Activated CD4-positive, CD25-positive, alpha-beta regulatory T cell treated with anti-CD3 and anti-CD28 coated beads, Interleukin-2, amount 50 U/mL, for 72 hours (primary cell): Measurements from ENCODE around the gene CLEC4D.
"Not testable (repeated sequence)": the region's sequence is repeated elsewhere in the genome, so short reads cannot be mapped to it uniquely, and the experiment has no call there.

Experiments used
- DNase-seq: peaks from one replicate; pipeline ENCODE4 v3.0.0; 2021

CLEC4D gene

DNA sequence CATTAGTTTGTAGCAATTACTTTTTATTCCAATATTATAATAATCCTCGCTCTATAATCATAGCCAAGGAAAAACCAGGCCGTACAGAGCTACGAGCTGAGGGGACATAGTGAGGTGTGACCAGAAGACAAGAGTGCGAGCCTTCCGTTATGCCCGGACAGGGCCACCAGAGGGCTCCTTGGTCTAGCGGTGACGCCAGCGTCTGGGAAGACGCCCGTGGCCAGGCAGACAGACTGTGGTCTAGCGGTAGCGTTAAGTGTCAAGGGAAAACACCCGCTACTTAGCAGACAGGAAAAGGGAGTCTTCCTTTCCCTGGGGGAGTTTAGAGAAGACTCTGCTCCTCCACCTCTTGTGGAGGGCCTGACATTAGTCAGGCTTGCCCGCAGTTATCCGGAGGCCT, 24.5 kb downstream of the CLEC4D start:
- DNase-seq: not testable (repeated sequence)

DNA sequence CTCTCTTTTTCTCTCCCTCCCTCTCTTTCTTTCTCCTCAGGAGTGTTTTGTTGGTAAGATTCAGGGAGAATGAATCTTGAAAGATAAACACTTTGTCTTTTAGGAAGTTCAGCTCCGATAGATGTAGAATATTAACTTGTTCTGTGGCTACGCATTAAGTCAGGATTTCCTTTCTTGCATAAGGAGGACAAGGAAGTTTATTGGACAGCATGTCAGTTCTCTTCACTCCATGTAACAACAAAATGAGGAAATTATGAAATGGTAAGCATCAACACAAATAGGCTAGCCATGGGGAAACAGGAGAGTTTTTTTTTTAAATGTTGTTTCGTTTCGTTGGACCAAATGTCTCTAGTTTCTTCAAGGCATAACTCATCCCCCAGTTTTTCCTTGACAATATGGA, 27.5 kb downstream of the CLEC4D start, which contains the start of gene CLEC4E:
Gene CLEC4E (minus strand): TSS at position 75 of the 400 bp plus-strand sequence. CDS start 108 bp downstream, outside the sequence.
- DNase-seq: not testable (repeated sequence)

DNA sequence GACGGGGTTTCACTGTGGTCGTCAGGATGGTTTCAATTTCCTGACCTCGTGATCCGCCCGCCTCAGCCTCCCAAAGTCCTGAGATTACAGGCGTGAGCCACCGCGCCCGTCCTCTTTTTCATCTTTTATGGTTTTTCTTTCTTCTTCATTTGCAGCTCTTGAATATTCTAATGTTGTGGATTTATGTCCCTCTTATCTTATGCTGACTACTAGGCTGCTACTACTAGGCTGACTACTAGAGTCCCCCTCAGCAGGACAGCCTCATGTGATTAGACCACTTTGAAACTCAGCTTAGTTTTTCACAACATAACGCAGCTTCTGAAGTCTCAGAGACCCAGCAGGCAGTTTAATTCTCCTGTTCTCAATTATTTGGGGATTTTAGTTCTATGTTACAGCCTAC, 28.3 kb downstream of the CLEC4D start:
- DNase-seq: no peak

DNA sequence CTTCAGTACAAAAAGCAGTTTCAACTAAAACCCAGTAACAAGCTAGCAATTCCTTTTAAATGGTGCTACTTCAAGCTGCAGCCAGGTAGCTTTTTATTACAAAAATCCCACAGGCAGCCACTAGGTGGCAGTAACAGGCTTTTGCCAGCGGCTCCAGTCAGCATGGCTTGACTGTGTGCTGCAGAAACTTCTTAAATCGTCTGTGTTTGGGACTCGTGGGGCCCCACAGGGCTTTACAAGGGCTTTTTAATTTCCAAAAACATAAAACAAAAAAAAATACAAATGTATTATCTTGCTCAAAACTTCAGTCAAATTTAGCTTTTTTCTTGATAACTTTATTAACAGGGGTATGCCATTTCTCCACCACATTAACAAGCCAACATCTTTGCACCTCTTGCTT, 31.0 kb downstream of the CLEC4D start:
- peak; percentile 69 for DNase-seq

DNA sequence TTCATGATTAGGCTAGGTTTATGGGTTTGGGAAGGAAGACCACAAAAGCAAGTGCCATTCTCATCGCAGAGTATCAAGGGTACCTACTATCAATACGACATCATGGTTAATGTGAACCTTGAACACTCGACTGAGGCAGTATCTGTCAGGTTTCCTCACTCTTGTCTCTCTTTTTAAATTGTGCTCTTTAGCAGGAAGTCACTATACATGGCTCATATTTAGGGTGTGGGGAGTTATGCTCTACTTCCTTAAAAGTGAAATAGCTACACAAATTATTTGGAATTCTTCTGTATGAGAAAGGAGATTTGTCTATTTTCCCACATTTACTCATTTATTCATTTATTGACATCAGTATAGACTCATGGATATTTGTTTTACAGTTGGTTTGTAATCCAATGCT, 33.3 kb downstream of the CLEC4D start:
- no peak for DNase-seq

DNA sequence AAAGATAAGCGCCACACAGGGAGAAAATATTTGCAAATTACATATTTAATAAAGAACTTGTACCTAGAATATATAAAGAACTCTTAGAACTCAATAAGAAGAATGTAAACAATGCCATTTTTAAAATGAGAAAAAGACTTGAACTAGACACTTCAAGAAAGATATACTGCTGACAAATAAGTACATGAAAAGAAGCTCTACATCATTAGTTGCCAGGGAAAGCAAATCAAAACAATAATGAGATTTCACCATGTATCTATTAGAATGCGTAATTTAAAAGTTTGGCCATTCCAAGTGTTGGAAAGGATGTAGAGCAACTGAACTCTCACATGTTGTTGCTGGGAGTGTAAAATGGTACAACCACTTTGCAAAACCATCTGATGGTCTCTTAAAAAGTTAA, 34.3 kb downstream of the CLEC4D start:
- DNase-seq: no peak

DNA sequence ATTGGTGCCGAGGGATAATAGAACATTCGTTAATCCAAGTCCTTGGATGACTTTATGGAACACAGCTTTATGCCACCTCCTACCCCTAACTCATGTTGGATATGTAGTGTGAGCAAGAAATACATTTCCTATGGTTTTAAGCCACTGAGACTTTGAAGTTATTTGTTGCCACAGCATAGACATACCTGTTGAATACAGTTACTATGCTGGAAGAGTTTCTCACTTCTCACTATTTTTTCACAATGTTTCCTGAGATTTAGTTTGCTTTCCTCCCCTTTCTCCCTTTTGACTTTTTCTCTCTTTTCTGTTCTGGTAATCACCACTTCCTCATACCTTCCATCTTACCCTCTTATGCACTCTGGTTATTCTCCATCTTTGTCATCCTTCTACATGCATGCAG, 34.9 kb downstream of the CLEC4D start:
- no peak for DNase-seq

DNA sequence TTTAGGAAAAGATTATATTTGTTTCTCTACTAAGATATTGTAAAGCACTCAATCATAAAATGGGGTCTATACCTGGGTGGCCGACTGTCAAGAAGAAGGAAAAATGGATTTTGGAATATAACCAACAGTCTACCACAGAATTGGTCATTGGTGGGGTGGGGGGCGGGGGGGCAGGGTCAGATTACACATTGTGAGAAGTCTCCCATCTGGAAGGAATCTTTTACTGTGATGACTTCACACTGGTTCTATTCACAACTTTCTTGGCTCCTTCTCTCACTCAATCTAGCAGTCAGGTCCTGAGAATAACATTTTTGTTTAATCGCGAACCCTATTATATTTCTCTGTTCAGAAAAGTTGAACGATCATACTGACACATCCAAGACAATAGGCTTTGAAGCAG, 36.1 kb downstream of the CLEC4D start:
- no peak for DNase-seq

DNA sequence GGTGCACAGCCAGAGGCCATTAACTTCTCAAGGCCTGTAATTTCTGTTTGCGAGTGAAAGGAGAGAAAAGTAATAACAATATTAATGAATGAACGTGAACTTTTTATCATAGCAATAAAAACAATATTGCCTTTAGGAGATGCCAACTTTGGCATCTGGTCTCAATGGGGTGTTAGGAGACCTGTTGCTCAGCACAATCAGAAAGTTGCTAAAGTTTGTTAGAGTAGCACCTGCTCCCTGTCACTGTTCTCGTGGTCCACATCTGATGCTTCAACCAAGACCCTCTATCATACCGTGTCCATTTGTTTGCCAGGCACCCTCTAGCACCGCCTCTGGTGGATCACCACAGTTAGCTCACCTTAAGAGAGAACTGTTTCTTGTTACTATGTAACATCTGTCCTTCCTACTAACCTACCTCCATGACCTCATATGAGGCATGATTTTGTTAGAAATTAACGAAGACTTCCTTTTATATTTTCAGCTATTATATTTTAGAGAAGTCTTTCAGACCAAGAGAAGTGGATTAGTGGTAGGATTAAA, 39.9 kb downstream of the CLEC4D start:
- no peak for DNase-seq

DNA sequence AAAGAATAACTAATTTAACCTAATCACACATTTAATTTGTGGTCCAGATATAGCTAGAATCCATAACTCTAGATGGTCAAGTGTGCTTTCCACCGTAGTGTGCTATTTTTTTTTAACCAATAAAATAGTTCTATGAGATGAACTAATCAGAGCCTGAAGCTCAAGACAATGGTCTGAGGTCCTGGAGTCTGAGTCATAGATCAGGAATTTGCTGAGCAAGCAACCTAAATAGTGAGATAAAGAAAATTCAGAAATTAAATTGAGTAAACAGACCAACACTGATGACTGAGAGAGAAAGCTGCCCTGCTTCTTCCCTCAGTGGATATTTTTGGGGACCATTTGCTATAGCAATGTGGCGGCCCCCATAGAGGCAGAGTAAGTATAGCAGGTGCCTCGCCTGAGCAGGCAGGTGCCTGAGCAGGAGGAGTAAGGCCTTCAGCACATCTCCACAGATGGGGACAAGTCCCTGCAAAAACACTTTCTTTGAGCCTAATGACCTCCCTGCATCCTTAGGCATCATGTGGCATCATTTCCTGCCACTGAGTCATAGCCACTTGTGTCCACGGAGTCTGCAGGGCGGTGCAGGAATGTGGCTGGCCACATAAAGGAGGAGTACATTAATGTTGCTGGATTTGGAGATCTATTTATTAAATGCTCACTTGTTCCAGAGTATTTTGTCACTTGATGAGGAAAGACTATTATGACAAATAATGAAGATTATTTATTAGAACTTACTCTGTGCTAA, 41.3 kb downstream of the CLEC4D start:
- no peak for DNase-seq

DNA sequence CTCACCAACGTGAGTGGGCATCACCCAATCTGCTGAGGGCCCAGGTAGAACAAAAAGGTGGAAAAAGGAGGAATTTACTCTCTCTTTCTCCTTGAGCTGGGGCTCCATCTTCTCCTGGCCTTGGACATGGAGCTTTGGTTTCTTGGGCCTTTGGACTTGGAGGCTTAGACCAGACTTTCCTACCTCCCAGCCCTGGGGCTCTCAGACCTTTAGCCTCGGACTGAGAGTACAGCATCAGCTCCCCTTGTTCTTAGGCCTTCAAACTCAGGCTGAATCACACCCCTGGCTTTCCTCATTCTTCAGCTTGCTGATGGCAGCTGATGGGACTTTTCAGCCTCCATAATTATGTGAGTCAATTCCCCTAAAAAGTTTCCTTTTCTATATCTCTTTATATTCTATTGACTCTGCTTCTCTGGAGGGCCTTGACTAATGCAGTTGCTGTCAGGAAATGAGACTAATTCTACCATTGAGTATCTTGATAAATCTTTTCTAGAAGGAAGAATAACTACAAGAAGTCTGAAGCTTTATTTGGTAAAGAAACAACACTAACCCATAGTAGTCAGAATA, 43.3 kb downstream of the CLEC4D start:
- no peak for DNase-seq

DNA sequence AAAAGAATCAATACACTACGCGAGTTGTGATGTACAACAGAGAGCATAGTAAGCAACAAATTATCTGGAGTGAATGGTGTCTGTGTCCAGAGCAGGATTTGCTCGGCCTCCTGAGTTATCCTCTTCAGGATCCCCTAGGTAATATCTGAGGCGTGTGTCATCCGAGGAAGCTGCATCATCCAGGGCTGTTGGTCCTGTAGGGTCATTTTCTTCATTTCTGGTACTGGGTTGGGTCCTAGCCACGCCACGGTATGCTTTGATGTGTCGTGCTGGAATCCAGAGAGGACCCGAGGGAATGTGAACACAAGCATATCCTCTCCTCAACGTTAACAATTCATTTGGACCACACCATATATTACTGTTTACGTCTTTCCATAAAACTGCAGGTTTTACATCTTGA, 46.4 kb downstream of the CLEC4D start:
- no peak for DNase-seq

DNA sequence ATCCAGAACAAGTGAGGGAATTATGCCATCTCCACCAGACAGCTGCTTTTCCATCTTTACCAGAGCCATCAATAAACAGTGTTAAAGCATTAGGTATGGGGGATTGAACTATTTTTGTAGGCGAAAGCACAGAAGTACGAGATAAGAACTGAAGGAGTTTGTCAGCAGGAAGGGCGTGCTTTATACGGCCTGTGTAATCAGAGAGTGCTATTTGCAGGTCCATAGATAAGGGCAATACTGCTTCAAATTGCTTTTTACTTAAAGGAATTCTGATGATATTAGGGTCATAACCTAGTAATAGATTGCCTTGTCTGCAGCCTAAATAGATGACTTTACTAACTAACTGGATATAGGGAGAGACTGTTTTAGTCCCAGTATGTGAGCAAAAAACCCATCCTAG, 47.7 kb downstream of the CLEC4D start:
- no peak for DNase-seq

DNA sequence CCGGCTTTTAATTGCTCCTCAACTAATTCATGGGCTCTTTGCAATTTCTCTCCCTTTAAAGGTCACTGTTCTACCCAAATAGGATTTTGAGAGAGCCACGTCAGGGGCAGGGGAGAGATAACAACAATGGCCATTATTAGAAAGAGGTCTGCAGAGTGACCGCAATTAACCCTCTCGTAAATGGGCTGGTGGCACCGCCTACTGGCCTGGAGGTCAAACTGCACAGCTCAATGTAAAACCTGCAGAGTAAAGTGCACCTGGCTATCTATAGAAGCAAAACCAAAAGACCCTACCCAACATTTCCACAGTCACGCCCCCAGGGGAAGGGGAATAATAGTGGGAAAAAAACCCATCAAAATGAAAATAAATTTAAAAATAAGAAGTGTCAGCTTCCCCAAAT, 49.0 kb downstream of the CLEC4D start:
- DNase-seq: no peak

DNA sequence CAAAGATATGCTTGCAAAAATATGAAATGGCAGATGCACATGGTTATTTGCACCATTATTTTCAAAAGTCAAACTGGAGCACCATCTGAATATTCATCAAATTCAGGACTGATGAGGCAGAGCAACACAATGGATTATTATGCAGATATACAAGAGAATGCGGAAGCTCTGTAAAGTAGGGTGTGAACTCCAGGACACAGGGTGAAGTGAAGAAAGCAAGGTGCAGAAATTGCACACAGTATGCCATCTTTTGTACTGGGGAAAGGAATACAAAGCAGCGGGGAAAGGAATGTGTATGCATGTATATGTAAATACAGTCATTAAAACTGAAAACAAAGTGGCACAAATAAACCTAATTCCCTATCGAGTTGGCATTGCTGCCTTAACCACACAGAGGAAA, 50.1 kb downstream of the CLEC4D start:
- no peak for DNase-seq

DNA sequence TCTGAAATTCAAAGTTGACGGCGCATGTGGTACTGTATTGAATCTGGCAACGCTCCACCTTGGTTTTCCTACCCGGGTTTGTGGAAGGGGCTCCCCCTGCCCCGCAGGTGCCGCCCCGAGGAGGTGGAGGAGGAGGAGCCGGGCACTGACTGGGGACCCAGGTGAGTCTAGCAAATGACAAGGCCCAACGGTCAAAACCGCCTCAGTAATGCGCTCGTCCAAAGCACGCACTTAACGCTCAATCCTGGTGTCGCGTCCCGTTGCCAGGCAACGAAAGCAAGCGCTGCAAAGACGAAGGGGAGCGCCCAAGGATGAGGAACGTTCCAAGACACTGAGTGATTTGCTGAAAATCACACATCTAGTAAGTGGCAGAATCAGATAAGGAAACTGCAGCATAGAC, 51.4 kb downstream of the CLEC4D start:
- no peak for DNase-seq

DNA sequence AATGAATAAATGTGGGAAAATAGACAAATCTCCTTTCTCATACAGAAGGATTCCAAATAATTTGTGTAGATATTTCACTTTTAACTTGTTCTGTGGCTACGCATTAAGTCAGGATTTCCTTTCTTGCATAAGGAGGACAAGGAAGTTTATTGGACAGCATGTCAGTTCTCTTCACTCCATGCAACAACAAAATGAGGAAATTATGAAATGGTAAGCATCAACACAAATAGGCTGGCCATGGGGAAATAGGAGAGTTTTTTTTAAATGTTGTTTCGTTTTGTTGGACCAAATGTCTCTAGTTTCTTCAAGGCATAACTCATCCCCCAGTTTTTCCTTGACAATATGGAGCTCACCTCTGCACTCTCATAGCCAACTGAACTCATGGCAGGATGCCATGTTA, 52.7 kb downstream of the CLEC4D start:
- not testable (repeated sequence) for DNase-seq

DNA sequence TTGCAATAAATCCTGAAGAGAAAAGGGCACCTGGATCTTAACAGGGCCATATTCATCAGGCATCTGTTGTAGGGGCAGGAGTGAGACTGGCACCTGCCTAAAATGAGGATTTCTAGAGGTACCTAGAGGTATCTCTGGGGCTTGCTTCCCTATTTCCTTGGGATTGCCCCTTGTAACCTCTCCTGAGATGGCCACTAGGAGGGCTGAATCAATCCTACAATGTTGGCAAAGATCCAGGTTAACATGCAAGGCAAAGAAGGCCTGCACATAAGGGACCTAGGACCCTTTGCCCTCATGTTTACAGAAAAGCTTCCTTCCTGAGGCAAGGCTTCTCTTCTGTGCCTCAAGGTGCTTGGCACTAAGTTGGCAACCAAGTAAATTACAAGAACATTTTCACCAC, 53.2 kb downstream of the CLEC4D start:
- no peak for DNase-seq
